ENCODE results near the gene PTPRK.

DNA sequence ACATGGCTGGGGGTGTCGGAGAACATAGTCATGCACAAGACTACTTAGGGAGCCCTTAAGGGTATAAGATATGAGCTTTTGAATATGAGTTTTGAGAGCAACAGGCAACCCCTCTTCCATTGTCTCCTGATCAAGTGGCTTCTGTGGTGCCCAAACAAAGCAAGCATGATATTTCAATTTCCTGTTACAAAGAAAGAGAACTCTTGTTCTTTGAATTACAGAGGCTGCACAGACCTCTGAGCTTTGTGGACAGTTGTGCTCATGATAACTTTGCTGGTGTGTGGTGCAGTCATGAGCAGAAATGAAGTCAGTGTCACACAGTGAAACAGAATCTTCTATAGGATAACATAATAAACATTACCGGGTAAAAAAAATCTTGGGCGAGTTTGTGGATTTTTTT is 552.7 kb downstream of the PTPRK start:
- TF ChIP-seq CHD1 (IDR thresholded peaks at IDR 0.05; ENCODE audit: low read depth, low read length) (no peak), EGR1 (IDR thresholded peaks at IDR 0.05; ENCODE audit: borderline replicate concordance in 1 of 2, low read depth in 2 of 2, low read length in 2 of 2) (no peak), BRCA1 (IDR thresholded peaks at IDR 0.05; ENCODE audit: low read depth, low read length) (no peak), TARDBP (IDR thresholded peaks at IDR 0.05; ENCODE audit: borderline replicate concordance) (no peak), NRF1 (conservative IDR thresholded peaks at IDR 0.05; ENCODE audit: low read depth, low read length) (no peak), FOXM1 (IDR thresholded peaks at IDR 0.05; ENCODE audit: low read depth, low read length) (no peak), ASH2L (IDR thresholded peaks at IDR 0.05; ENCODE audit: borderline replicate concordance, low read depth) (no peak), EZH2 (IDR thresholded peaks at IDR 0.05; ENCODE audit: borderline replicate concordance, control insufficient read depth, low read depth, low read length) (no peak), NR2C2 (IDR thresholded peaks at IDR 0.05; ENCODE audit: borderline replicate concordance, control insufficient read depth, insufficient read length, low read depth) (no peak), CEBPB (IDR thresholded peaks at IDR 0.05; ENCODE audit: borderline replicate concordance in 1 of 2, low read depth in 2 of 2, low read length in 2 of 2) (no peak), ZNF274 (IDR thresholded peaks at IDR 0.05; ENCODE audit: insufficient read depth, insufficient read length) (no peak)
- TF ChIP-seq, protein P1, sequence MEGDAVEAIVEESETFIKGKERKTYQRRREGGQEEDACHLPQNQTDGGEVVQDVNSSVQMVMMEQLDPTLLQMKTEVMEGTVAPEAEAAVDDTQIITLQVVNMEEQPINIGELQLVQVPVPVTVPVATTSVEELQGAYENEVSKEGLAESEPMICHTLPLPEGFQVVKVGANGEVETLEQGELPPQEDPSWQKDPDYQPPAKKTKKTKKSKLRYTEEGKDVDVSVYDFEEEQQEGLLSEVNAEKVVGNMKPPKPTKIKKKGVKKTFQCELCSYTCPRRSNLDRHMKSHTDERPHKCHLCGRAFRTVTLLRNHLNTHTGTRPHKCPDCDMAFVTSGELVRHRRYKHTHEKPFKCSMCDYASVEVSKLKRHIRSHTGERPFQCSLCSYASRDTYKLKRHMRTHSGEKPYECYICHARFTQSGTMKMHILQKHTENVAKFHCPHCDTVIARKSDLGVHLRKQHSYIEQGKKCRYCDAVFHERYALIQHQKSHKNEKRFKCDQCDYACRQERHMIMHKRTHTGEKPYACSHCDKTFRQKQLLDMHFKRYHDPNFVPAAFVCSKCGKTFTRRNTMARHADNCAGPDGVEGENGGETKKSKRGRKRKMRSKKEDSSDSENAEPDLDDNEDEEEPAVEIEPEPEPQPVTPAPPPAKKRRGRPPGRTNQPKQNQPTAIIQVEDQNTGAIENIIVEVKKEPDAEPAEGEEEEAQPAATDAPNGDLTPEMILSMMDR (IDR thresholded peaks at IDR 0.05 in 2 of 3, conservative IDR thresholded peaks at IDR 0.05 in 1 of 3; ENCODE audit: control insufficient read depth in 2 of 3, extremely low read depth in 1 of 3, insufficient read depth in 1 of 3, low read depth in 3 of 3, low read length in 3 of 3): no peak

Data from GM12878 (cell line).